HepG2 (cell line): ENCODE results near the gene UBTD2. TPM values are rescaled to one million over a fixed set of nuclear protein-coding genes. Genes with fewer than 3 reads are reported as not detected.

Experiments
- ELF3 ChIP-seq: IDR thresholded peaks from 2 replicates; pipeline ENCODE4 v1.6.1; 2016; ENCODE audit warnings: missing genetic modification reagents, missing compliant biosample characterization
- EP300 ChIP-seq, 3 experiments: sonication (generic) in 1 of 3; formaldehyde crosslinking in 1 of 3; IDR thresholded peaks; 2 replicates each; pipeline versions ENCODE4 v1.5.1 to v1.6.1; 2011 to 2020; ENCODE audit warnings: low read depth in 2 of 3, low read length in 2 of 3, borderline replicate concordance in 1 of 3, improper control_type of control experiment in 1 of 3, mild to moderate bottlenecking in 1 of 3, missing genetic modification reagents in 1 of 3, moderate library complexity in 1 of 3
- ERF ChIP-seq: IDR thresholded peaks from 2 replicates; pipeline ENCODE4 v1.6.1; 2018; ENCODE audit warnings: missing biosample characterization, missing genetic modification reagents
- FOXP1 ChIP-seq, 2 experiments: fragments of 450-650 bp in 1 of 2; IDR thresholded peaks; 2 replicates each; pipeline ENCODE4 v1.6.1; 2017 to 2018; ENCODE audit warnings: antibody characterized with exemption in 1 of 2
- NFKBIZ ChIP-seq: IDR thresholded peaks from 2 replicates; pipeline ENCODE4 v1.6.1; 2018; ENCODE audit warnings: missing genetic modification reagents, missing compliant biosample characterization
- PHF20 ChIP-seq: sonication (generic); formaldehyde crosslinking; IDR thresholded peaks from 2 replicates; pipeline ENCODE4 v1.5.0; 2020; ENCODE audit warnings: mild to moderate bottlenecking, missing genetic modification reagents
- SAP130 ChIP-seq: IDR thresholded peaks from 2 replicates; pipeline ENCODE4 v1.6.1; 2016; ENCODE audit warnings: low read depth
- SOX6 ChIP-seq, 2 experiments: fragments of 450-650 bp in 1 of 2; sonication (generic) in 1 of 2; formaldehyde crosslinking in 1 of 2; IDR thresholded peaks; 2 replicates each; pipeline versions ENCODE4 v1.4.0 to v1.6.1; 2017 to 2020; ENCODE audit warnings: antibody characterized with exemption in 1 of 2, mild to moderate bottlenecking in 1 of 2, missing genetic modification reagents in 1 of 2
- STAT5B ChIP-seq: sonication (generic); formaldehyde crosslinking; IDR thresholded peaks from 2 replicates; pipeline ENCODE4 v1.4.0; 2020; ENCODE audit warnings: missing genetic modification reagents
- THAP11 ChIP-seq: IDR thresholded peaks from 2 replicates; pipeline ENCODE4 v1.6.1; 2016; ENCODE audit warnings: missing biosample characterization, missing genetic modification reagents
- YEATS2 ChIP-seq: sonication (generic); formaldehyde crosslinking; IDR thresholded peaks from 2 replicates; pipeline ENCODE4 v1.4.0; 2020; ENCODE audit warnings: missing genetic modification reagents, borderline replicate concordance
- ZMYM4 ChIP-seq: sonication (generic); formaldehyde crosslinking; IDR thresholded peaks from 2 replicates; pipeline ENCODE4 v1.8.1; 2023; ENCODE audit warnings: mild to moderate bottlenecking, missing genetic modification reagents
- ZNF143 ChIP-seq: sonication (generic); formaldehyde crosslinking; IDR thresholded peaks from 2 replicates; pipeline ENCODE4 v1.4.0; 2020; ENCODE audit warnings: missing genetic modification reagents
- ZNF207 ChIP-seq: fragments of 450-650 bp; IDR thresholded peaks from 2 replicates; pipeline ENCODE4 v1.6.1; 2016; ENCODE audit warnings: antibody characterized with exemption, borderline replicate concordance
- polyA plus RNA-seq, 8 experiments: library from polyadenylated mRNA; depleted of rRNA in 3 of 8; stranded (reverse) in 7 of 8; unstranded in 1 of 8; fragments of >200 nt; fragmentation: Illumina TruSeq in 4 of 8; extraction: Trizol in 4 of 8; gene quantifications; 2 replicates each; pipeline versions ENCODE4 v1.2.1 to v1.2.3, GENCODE V29; 2011 to 2016; ENCODE audit warnings: low read depth in 4 of 8, missing spikeins in 1 of 8, mixed read lengths in 1 of 8; ENCODE audit not compliant: insufficient read depth in 1 of 8
- total RNA-seq, 5 experiments: library from RNA; depleted of rRNA; stranded (reverse); fragments of >200 nt; fragmentation: Illumina TruSeq; extraction: Trizol; gene quantifications; 2 replicates each; pipeline ENCODE4 v1.2.3, GENCODE V29; 2016; ENCODE audit warnings: low read depth in 1 of 5
- TF ChIP-seq, protein P1 (sequence below): sonication (generic); formaldehyde crosslinking; IDR thresholded peaks from 2 replicates; pipeline ENCODE4 v1.4.0; 2020; ENCODE audit warnings: missing genetic modification reagents
- TF ChIP-seq, protein P2 (sequence below): sonication (generic); IDR thresholded peaks from 2 replicates; pipeline ENCODE4 v1.6.1; 2016; ENCODE audit warnings: low read depth, borderline replicate concordance
- TF ChIP-seq, protein P3 (sequence below): IDR thresholded peaks from 2 replicates; pipeline ENCODE4 v1.6.1; 2012; ENCODE audit warnings: inconsistent platforms

The UBTD2 gene
- total and polyA plus RNA-seq, 2 of the 13 experiments (the other 11 are each of a cell fraction or from before 2014, with no cell fraction given) = 15.2 to 24.1 TPM

DNA sequence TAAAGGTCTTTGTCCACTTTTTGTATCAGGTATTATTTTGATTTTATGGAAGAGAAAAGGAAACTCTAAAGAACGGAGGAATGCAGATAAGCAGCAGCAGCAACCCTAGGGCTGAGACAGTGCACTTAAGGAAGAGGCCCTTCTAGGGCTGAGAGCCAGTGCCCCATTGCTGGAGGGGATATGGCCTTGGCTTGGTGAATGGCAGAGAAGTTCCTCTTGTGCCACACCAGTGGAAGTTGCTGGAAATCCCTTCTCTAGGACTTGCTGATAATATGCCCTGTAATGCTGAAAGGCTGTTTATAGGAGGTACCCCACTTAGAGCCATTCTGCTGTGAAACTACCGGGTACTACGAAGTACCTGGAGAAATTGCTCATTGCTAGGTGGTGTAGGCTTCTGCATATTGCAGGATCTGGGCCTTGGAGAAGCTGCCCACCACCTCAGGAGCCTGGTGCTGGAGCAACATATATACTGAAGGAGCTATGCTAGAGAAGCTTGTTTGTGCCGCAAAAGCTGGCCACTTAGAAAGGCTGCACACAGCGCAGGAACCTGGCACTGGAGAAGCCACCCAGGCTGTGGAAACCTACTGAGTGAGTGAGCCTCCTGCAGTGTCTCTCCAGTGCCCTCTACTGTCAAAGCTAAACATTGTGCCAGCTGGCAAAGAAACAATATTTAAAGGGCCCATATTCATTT lies 9.6 kb upstream of the UBTD2 start (continued):
- peak; percentile 48; the same call in 1 of the 2 replicates for TF ChIP-seq ZMYM4
- no peak for TF ChIP-seq ZNF207
- TF ChIP-seq EP300 (IDR thresholded peaks at IDR 0.05; ENCODE audit: low read depth in 2 of 2, low read length in 2 of 2) = peak in 1 of 2 experiments; percentile 46; a peak in 1 of 4 replicates
- TF ChIP-seq EP300 (CRISPR knock-in tag; IDR thresholded peaks at IDR 0.05; ENCODE audit: borderline replicate concordance) = no peak
- TF ChIP-seq, protein P1, sequence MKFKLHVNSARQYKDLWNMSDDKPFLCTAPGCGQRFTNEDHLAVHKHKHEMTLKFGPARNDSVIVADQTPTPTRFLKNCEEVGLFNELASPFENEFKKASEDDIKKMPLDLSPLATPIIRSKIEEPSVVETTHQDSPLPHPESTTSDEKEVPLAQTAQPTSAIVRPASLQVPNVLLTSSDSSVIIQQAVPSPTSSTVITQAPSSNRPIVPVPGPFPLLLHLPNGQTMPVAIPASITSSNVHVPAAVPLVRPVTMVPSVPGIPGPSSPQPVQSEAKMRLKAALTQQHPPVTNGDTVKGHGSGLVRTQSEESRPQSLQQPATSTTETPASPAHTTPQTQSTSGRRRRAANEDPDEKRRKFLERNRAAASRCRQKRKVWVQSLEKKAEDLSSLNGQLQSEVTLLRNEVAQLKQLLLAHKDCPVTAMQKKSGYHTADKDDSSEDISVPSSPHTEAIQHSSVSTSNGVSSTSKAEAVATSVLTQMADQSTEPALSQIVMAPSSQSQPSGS (CRISPR knock-in tag) = 0 out of 2 replicates have a peak, but pooled peaks have one; percentile 20
- TF ChIP-seq FOXP1 (IDR thresholded peaks at IDR 0.05) = no peak
- peak; percentile 38; the same call in 1 of the 2 replicates for TF ChIP-seq FOXP1 (CRISPR knock-in tag; IDR thresholded peaks at IDR 0.05)
- TF ChIP-seq NFKBIZ (CRISPR knock-in tag) = 0 out of 2 replicates have a peak, but pooled peaks have one; percentile 16
- TF ChIP-seq ZNF143 = no peak
- TF ChIP-seq SOX6 (IDR thresholded peaks at IDR 0.05) = no peak
- TF ChIP-seq SOX6 (CRISPR knock-in tag; IDR thresholded peaks at IDR 0.05) = 0 out of 2 replicates have a peak, but pooled peaks have one; percentile 30
- peak; percentile 52 for TF ChIP-seq SAP130 (CRISPR knock-in tag)
- TF ChIP-seq YEATS2 (CRISPR knock-in tag) = peak; percentile 36; the same call in 1 of the 2 replicates
- TF ChIP-seq ELF3 = 0 out of 2 replicates have a peak, but pooled peaks have one; percentile 13
- TF ChIP-seq ERF (CRISPR knock-in tag) = 0 out of 2 replicates have a peak, but pooled peaks have one; percentile 18
- 0 out of 2 replicates have a peak, but pooled peaks have one; percentile 18 for TF ChIP-seq PHF20 (CRISPR knock-in tag)
- TF ChIP-seq THAP11 (CRISPR knock-in tag) = peak; percentile 66
- no peak for TF ChIP-seq STAT5B (CRISPR knock-in tag)
- TF ChIP-seq, protein P2, sequence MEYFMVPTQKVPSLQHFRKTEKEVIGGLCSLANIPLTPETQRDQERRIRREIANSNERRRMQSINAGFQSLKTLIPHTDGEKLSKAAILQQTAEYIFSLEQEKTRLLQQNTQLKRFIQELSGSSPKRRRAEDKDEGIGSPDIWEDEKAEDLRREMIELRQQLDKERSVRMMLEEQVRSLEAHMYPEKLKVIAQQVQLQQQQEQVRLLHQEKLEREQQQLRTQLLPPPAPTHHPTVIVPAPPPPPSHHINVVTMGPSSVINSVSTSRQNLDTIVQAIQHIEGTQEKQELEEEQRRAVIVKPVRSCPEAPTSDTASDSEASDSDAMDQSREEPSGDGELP = peak; percentile 75; the same call in 1 of the 2 replicates
- TF ChIP-seq, protein P3, sequence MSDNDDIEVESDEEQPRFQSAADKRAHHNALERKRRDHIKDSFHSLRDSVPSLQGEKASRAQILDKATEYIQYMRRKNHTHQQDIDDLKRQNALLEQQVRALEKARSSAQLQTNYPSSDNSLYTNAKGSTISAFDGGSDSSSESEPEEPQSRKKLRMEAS = peak; percentile 34; the same call in 1 of the 2 replicates
